ENCODE measurements around the gene TDRD7. TPM values are rescaled to one million over a fixed set of nuclear protein-coding genes. Genes with fewer than 3 reads are reported as not detected.

TDRD7 gene
- total RNA-seq, 3 donors from 2014 or later, result 9.8 to 15.1 (median 14.8) TPM

GRCh38 chr9:97365634-97366033, 46.3 kb upstream of the TDRD7 start:
- H3K36me3 ChIP-seq, result no peaks in the 10 kb centered on the region
- DNase-seq (ENCODE audit: low spot score in 2 of 2), result no peak

DNA sequence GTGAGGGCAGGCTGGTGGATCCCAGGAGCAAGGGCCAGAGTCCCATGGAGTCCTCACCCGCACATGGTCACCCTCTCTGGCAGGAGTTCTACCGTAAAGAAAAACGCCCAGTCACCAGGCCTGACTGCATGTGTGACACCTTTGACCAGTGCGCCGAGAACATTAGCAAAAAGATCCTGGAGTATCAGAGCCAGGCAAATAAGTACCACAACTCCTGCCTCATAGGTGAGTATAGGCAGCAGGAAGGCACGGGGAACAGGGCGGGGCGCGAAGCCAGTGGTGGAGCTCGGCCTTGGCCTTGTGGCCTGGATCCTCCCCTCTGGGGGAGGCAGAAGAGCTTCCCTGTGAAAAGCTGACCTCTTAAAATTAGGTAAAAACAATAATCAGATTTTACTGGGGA, 45.4 kb upstream of the TDRD7 start:
- TF ChIP-seq POLR2AphosphoS5 (IDR thresholded peaks at IDR 0.05), result no peak
- TF ChIP-seq, protein P1, sequence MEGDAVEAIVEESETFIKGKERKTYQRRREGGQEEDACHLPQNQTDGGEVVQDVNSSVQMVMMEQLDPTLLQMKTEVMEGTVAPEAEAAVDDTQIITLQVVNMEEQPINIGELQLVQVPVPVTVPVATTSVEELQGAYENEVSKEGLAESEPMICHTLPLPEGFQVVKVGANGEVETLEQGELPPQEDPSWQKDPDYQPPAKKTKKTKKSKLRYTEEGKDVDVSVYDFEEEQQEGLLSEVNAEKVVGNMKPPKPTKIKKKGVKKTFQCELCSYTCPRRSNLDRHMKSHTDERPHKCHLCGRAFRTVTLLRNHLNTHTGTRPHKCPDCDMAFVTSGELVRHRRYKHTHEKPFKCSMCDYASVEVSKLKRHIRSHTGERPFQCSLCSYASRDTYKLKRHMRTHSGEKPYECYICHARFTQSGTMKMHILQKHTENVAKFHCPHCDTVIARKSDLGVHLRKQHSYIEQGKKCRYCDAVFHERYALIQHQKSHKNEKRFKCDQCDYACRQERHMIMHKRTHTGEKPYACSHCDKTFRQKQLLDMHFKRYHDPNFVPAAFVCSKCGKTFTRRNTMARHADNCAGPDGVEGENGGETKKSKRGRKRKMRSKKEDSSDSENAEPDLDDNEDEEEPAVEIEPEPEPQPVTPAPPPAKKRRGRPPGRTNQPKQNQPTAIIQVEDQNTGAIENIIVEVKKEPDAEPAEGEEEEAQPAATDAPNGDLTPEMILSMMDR (IDR thresholded peaks at IDR 0.05), result no peak
- no peak for TF ChIP-seq POLR2A (IDR thresholded peaks at IDR 0.05)

More at GRCh38 chr9:97365634-97366033, 46.3 kb upstream of the TDRD7 start:
- intact Hi-C loops (cut with DNase I; ENCODE audit: low total_unique reads), result no loop called here
- TF ChIP-seq POLR2A (IDR thresholded peaks at IDR 0.05) (no peak), POLR2AphosphoS5 (IDR thresholded peaks at IDR 0.05) (no peak)
- TF ChIP-seq, protein P1 (IDR thresholded peaks at IDR 0.05), result no peak
- no peak overlapping the region for H3K4me3 ChIP-seq
- no peaks in the 10 kb centered on the region for H3K4me1 ChIP-seq
- peaks cover 0 to 5% of the 10 kb centered on the region in 2 donors for H3K9me3 ChIP-seq
- no peaks in the 10 kb centered on the region for H3K27me3 ChIP-seq
- H3K27ac ChIP-seq, result no peak overlapping the region

DNA sequence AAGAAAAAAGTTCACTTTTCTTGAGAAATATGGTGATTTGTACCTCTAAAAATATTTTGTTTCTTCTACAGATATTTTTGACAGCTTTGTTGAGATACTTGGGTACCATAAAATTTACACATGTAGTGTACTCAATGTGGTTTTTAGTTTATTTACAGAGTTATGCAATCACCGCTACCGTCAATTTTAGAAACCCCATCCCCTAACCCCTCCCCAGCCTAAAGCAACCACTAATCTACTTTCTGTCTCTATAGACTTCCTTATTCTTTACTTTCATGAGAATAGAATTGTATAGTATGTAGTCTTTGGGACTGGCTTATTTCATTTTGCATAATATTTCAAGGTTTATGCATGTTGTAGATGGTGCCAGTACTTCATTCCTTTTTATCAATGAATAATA, 45.0 kb upstream of the TDRD7 start:
- H3K36me3 ChIP-seq, result no peaks in the 10 kb centered on the region

More for the DNA sequence above, 45.4 kb upstream of the TDRD7 start:
- intact Hi-C loops (cut with DNase I; ENCODE audit: low total_unique reads), result no loop called here
- Histone ChIP-seq H3K27ac (no peak overlapping the region), H3K4me1 (no peaks in the 10 kb centered on the region), H3K4me3 (no peak overlapping the region), H3K27me3 (no peaks in the 10 kb centered on the region), H3K9me3 (peaks cover 0 to 5% of the 10 kb centered on the region in 2 donors), H3K36me3 (no peaks in the 10 kb centered on the region)
- no peak for DNase-seq (ENCODE audit: low spot score in 2 of 2)

DNA sequence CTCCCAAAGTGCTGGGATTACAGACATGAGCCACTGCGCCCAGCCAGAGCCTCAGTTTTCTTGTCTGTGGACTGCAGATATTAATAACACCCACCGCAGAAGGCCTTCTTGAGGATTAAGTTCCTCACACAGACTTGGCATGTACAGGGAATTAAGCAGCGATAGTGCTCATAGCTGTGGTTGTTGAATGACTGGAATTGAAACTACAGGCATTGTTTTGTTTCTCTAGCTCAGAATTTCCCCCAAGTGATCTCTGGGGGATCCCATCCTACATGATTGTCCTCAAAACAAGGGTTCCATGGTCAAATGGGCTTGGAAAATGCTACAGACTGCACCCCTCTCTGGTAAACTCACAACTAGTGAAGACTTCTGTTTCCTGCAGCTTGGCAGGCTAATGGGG, 44.2 kb upstream of the TDRD7 start:
- Histone ChIP-seq H3K9me3 (peaks cover 0 to 5% of the 10 kb centered on the region in 2 donors), H3K27me3 (no peaks in the 10 kb centered on the region), H3K4me3 (no peak overlapping the region), H3K36me3 (no peaks in the 10 kb centered on the region), H3K4me1 (no peaks in the 10 kb centered on the region), H3K27ac (no peak overlapping the region)
- TF ChIP-seq POLR2AphosphoS5 (IDR thresholded peaks at IDR 0.05) (no peak), POLR2A (IDR thresholded peaks at IDR 0.05) (no peak)
- TF ChIP-seq, protein P1 (IDR thresholded peaks at IDR 0.05), result no peak
- DNase-seq (ENCODE audit: low spot score in 2 of 2), result no peak
- intact Hi-C loops (cut with DNase I; ENCODE audit: low total_unique reads), result no loop called here

More for the DNA sequence above, 45.0 kb upstream of the TDRD7 start:
- Histone ChIP-seq H3K27me3 (no peaks in the 10 kb centered on the region), H3K4me1 (no peaks in the 10 kb centered on the region), H3K9me3 (peaks cover 0 to 5% of the 10 kb centered on the region in 2 donors), H3K4me3 (no peak overlapping the region), H3K27ac (no peak overlapping the region)
- DNase-seq (ENCODE audit: low spot score in 2 of 2), result no peak
- intact Hi-C loops (cut with DNase I; ENCODE audit: low total_unique reads), result no loop called here
- TF ChIP-seq POLR2A (IDR thresholded peaks at IDR 0.05) (no peak), POLR2AphosphoS5 (IDR thresholded peaks at IDR 0.05) (no peak)
- TF ChIP-seq, protein P1 (IDR thresholded peaks at IDR 0.05), result no peak

DNA sequence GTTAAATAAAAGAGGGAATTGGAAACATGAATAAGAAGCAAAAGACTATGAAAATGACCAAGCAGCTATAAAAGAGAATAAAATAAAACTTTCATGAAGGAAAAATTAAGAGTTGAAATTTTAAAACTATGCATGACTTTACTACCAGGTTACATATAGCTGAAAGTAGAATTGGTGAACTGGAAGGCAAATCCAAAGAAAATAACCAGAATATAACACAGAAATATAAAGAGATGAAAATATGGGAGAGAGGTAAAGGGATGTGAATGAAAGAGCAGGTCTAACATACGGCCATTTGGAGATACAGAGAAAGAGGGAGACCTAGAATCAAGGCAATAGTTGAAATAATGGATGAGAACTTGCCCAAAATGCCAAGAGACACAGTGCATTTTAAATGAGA, 42.9 kb upstream of the TDRD7 start:
- H3K4me3 ChIP-seq, result no peak overlapping the region
- intact Hi-C loops (cut with DNase I; ENCODE audit: low total_unique reads), result no loop called here
- H3K4me1 ChIP-seq, result no peaks in the 10 kb centered on the region
- peaks cover 0 to 5% of the 10 kb centered on the region in 2 donors for H3K9me3 ChIP-seq
- H3K27ac ChIP-seq, result no peak overlapping the region
- H3K27me3 ChIP-seq, result no peaks in the 10 kb centered on the region
- DNase-seq (ENCODE audit: low spot score in 2 of 2), result no peak
- no peak for TF ChIP-seq POLR2AphosphoS5 (IDR thresholded peaks at IDR 0.05)
- no peak for TF ChIP-seq POLR2A (IDR thresholded peaks at IDR 0.05)
- TF ChIP-seq, protein P1 (IDR thresholded peaks at IDR 0.05), result no peak
- no peaks in the 10 kb centered on the region for H3K36me3 ChIP-seq

All from breast epithelium (tissue), 4 donors.